Smooth muscle cell (in vitro differentiated cells): Measurements from ENCODE around the gene RAB4A. TPM values are rescaled to one million over a fixed set of nuclear protein-coding genes. Genes with fewer than 3 reads are reported as not detected.
"Not testable (repeated sequence)": the region's sequence is repeated elsewhere in the genome, so short reads cannot be mapped to it uniquely, and the experiment has no call there.

Source experiments
- DNase-seq: peaks from one replicate; lab custom pipeline; 2025; ENCODE audit not compliant: unreplicated experiment; lab: John Stamatoyannopoulos, UW
- H2AFZ ChIP-seq: fragments of 200-600 bp; sonication (generic); 2 replicates; pipeline ENCODE4 v1.6.0; 2016; ENCODE audit warnings: antibody characterized with exemption, low read depth, mild to moderate bottlenecking
- H3F3A ChIP-seq: fragments of 200-600 bp; sonication (generic); 2 replicates; pipeline ENCODE4 v1.6.0; 2017; ENCODE audit warnings: antibody characterized with exemption, low read depth
- H3K27ac ChIP-seq: fragments of 200-600 bp; sonication (generic); 2 replicates; pipeline ENCODE4 v1.5.1; 2016; ENCODE audit warnings: low read depth, mild to moderate bottlenecking
- H3K27me3 ChIP-seq: fragments of 200-600 bp; sonication (generic); 2 replicates; pipeline ENCODE4 v1.6.1; 2016; ENCODE audit warnings: low read depth, mild to moderate bottlenecking
- H3K36me3 ChIP-seq: fragments of 200-600 bp; sonication (generic); 2 replicates; pipeline ENCODE4 v1.5.1; 2016; ENCODE audit warnings: low read depth
- H3K4me1 ChIP-seq: fragments of 200-600 bp; sonication (generic); 2 replicates; pipeline ENCODE4 v1.5.1; 2016; ENCODE audit warnings: low read depth
- H3K4me2 ChIP-seq: fragments of 200-600 bp; sonication (generic); 2 replicates; pipeline ENCODE4 v1.6.0; 2016; ENCODE audit warnings: mild to moderate bottlenecking
- H3K4me3 ChIP-seq: fragments of 200-600 bp; sonication (generic); 2 replicates; pipeline ENCODE4 v1.5.1; 2016; ENCODE audit warnings: mild to moderate bottlenecking
- H3K79me2 ChIP-seq: fragments of 200-600 bp; sonication (generic); 2 replicates; pipeline ENCODE4 v1.6.0; 2016; ENCODE audit warnings: low read depth, mild to moderate bottlenecking
- H3K9ac ChIP-seq: fragments of 200-600 bp; sonication (generic); 2 replicates; pipeline ENCODE4 v1.6.0; 2016; ENCODE audit warnings: low read depth
- H3K9me3 ChIP-seq: fragments of 200-600 bp; sonication (generic); replicated peaks from 2 replicates; pipeline ENCODE4 v1.5.1; 2016; ENCODE audit warnings: low read depth
- H4K20me1 ChIP-seq: fragments of 200-600 bp; sonication (generic); 2 replicates; pipeline ENCODE4 v1.6.0; 2016; ENCODE audit warnings: low read depth
- WGBS: methylation state at CpG from one replicate; pipeline ENCODE4 v1.1.7; 2016; ENCODE audit warnings: low lambda C conversion rate; 5-methylcytosine and 5-hydroxymethylcytosine counted together
- polyA plus RNA-seq: library from polyadenylated mRNA; unstranded; fragments of >200 nt; fragmentation: Nextera tagmentation; extraction: Ambion mirVana; gene quantifications from 2 replicates; pipeline ENCODE4 v1.2.1, GENCODE V29; 2016
- total RNA-seq: library from RNA; depleted of rRNA; stranded (reverse); fragments of >200 nt; gene quantifications from 2 replicates; pipeline ENCODE4 v1.2.3, GENCODE V29; 2014
- TF ChIP-seq, protein P1 (sequence below): fragments of 200-600 bp; sonication (generic); IDR thresholded peaks from 2 replicates; pipeline ENCODE4 v1.5.1; 2017; ENCODE audit warnings: borderline replicate concordance, mild to moderate bottlenecking, antibody characterized with exemption; ENCODE audit not compliant: insufficient read depth, poor library complexity, severe bottlenecking

Gene RAB4A
- total and polyA plus RNA-seq, 2 experiments from 2014 or later: 43.9 to 52.7 TPM

DNA sequence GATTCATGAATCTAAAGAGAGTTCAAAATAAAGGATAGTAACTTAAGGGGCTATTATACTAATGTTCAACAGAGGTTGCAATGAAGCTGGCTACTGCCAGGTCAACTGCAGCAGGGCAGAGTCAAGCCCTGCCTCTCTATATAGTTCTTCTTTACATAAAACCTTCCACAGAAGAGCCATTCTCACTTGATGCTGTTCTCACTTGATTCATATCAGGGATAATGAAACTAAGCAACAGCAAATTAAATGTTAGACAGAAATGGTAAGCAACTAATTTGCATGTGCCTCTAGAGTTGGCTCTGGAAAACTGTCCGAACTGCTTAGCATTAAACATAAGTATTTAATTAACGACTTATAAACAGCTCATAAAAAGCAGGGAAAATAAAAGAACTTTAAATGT is 54.5 kb downstream of the RAB4A start:
- no peaks in the 10 kb centered on the region for H3F3A ChIP-seq
- 92% methylated on average over 2 of the region's 2 CpGs for WGBS
- no peaks in the 10 kb centered on the region for H3K4me1 ChIP-seq
- H4K20me1 ChIP-seq: no peaks in the 10 kb centered on the region
- TF ChIP-seq, protein P1, sequence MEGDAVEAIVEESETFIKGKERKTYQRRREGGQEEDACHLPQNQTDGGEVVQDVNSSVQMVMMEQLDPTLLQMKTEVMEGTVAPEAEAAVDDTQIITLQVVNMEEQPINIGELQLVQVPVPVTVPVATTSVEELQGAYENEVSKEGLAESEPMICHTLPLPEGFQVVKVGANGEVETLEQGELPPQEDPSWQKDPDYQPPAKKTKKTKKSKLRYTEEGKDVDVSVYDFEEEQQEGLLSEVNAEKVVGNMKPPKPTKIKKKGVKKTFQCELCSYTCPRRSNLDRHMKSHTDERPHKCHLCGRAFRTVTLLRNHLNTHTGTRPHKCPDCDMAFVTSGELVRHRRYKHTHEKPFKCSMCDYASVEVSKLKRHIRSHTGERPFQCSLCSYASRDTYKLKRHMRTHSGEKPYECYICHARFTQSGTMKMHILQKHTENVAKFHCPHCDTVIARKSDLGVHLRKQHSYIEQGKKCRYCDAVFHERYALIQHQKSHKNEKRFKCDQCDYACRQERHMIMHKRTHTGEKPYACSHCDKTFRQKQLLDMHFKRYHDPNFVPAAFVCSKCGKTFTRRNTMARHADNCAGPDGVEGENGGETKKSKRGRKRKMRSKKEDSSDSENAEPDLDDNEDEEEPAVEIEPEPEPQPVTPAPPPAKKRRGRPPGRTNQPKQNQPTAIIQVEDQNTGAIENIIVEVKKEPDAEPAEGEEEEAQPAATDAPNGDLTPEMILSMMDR: no peak
- H3K27ac ChIP-seq: no peak overlapping the region
- no peaks in the 10 kb centered on the region for H3K9me3 ChIP-seq
- no peaks in the 10 kb centered on the region for H3K27me3 ChIP-seq
- no peak overlapping the region for H2AFZ ChIP-seq
- H3K36me3 ChIP-seq: no peaks in the 10 kb centered on the region
- no peak overlapping the region for H3K4me3 ChIP-seq
- H3K79me2 ChIP-seq: no peaks in the 10 kb centered on the region
- DNase-seq: no peak
- H3K9ac ChIP-seq: no peak overlapping the region
- H3K4me2 ChIP-seq: no peak overlapping the region

DNA sequence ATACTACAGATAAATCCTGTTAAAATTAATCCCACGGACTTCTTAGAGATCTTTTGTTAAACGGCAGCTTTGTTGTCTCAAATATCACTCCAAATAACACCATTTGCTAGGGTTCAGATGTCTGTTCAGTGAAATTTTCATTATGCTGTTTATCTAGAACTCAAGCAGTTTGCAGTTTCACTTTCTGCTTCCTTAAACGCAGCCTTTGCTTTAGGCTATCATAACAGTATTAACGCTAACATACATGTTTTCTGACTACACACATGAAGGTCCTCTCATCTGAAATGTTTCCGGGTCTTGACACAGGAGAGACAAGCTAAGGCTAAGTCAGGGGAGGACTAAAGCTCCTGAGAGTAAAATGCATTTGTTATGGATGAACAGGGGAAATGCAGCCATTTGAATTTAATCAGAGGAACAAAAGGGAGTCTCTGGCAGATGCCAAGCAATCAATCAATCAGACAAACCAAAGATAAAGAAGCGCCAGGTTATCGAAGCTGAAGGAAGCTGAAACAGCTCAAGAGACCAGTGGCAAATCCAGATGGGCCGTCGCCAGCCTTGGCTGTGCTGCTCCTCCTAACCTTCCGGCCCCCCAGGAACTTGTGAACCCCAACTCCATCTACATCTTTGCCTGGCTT is 55.1 kb downstream of the RAB4A start:
- no peak for DNase-seq
- Histone ChIP-seq H3K9ac (no peak overlapping the region), H3K27ac (no peak overlapping the region), H3K79me2 (peaks cover under 1% of the 10 kb centered on the region), H4K20me1 (no peaks in the 10 kb centered on the region), H3K4me3 (no peak overlapping the region), H3K4me2 (no peak overlapping the region), H3K27me3 (no peaks in the 10 kb centered on the region), H3K36me3 (no peaks in the 10 kb centered on the region), H3F3A (no peaks in the 10 kb centered on the region), H3K4me1 (no peaks in the 10 kb centered on the region), H2AFZ (no peak overlapping the region), H3K9me3 (no peaks in the 10 kb centered on the region)
- 94% methylated on average over 10 of the region's 10 CpGs for WGBS
- TF ChIP-seq, protein P1: no peak

DNA sequence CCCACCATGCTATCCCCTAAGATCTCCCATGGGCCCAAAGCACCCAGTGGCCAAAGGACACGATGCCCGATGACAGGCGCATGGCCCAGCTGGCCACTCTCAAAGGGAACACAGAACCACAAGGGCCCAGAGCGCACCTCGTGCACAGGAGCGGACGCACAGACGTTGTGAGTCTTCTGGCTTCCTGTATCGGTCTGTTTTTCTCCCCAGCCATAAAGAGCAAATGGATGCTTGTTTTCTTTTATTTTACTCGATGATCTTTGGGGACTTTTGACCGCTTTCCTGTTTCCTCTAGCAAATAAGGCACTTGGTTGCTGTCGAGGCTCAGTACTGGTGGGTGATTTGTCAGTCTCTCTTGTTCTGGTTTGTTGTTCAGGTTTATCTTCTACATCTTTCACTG is 55.7 kb downstream of the RAB4A start:
- Histone ChIP-seq H3K4me2 (no peak overlapping the region), H3K27me3 (no peaks in the 10 kb centered on the region), H3K4me3 (no peak overlapping the region), H2AFZ (no peak overlapping the region), H3K9me3 (no peaks in the 10 kb centered on the region), H3K27ac (no peak overlapping the region), H3K36me3 (no peaks in the 10 kb centered on the region), H3K79me2 (peaks cover 5% of the 10 kb centered on the region), H3K4me1 (no peaks in the 10 kb centered on the region), H4K20me1 (no peaks in the 10 kb centered on the region), H3K9ac (no peak overlapping the region), H3F3A (no peaks in the 10 kb centered on the region)
- WGBS: 99% methylated on average over 12 of the region's 12 CpGs
- no peak for DNase-seq
- TF ChIP-seq, protein P1: no peak

DNA sequence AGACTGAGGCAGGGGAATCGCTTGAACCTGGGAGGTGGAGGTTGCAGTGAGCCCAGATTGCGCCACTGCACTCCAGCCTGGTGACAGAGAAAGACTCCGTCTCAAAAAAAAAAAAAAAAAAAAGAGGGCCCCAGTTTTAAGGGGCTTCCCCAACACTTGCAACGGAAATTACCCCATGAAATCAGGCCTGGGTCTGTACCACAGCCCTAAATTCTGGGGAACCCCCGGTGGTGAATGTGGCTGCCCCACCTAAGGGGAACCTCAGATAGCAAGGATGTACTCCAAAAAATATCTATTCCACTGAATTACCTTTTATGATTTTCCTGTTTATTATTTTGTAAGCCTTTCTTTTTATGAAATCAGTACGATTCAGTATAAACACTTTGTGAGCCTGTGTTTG is 56.9 kb downstream of the RAB4A start:
- H3K27ac ChIP-seq, H3K4me3 ChIP-seq, H3K4me2 ChIP-seq, H3K79me2 ChIP-seq, H4K20me1 ChIP-seq, H3K4me1 ChIP-seq, H3K9ac ChIP-seq, H3F3A ChIP-seq, H3K27me3 ChIP-seq, DNase-seq, H3K36me3 ChIP-seq, H3K9me3 ChIP-seq, H2AFZ ChIP-seq: not testable (repeated sequence)
- 98% methylated on average over 3 of the region's 6 CpGs for WGBS
